ENCODE results near the gene SPINDOC.
"Not testable (repeated sequence)": the region's sequence is repeated elsewhere in the genome, so short reads cannot be mapped to it uniquely, and the experiment has no call there.

SPINDOC gene

GRCh38 chr11:63854696-63855095 is 41.4 kb downstream of the SPINDOC start:
- DNase-seq (ENCODE audit: low read depth in 2 of 2), result no peak

GRCh38 chr11:63855975-63856374 is 42.7 kb downstream of the SPINDOC start:
- DNase-seq (ENCODE audit: low read depth in 2 of 2), result no peak

- no peak for DNase-seq (ENCODE audit: low read depth in 2 of 2)
These were observed 45.6 kb downstream of the SPINDOC start for GRCh38 chr11:63858628-63859550.

- DNase-seq (ENCODE audit: low read depth in 2 of 2), result no peak
These were observed 49.7 kb downstream of the SPINDOC start for GRCh38 chr11:63862923-63863322.

- not testable (repeated sequence) for DNase-seq (ENCODE audit: low read depth in 2 of 2)
These were observed 50.4 kb downstream of the SPINDOC start for GRCh38 chr11:63863620-63864019.

GRCh38 chr11:63866211-63866610 is 53.0 kb downstream of the SPINDOC start:
- DNase-seq (ENCODE audit: low read depth in 2 of 2), result peak; percentile 71

GRCh38 chr11:63867511-63867910 is 54.3 kb downstream of the SPINDOC start:
- no peak for DNase-seq (ENCODE audit: low read depth in 2 of 2)

GRCh38 chr11:63868399-63869064 is 55.3 kb downstream of the SPINDOC start:
- no peak for DNase-seq (ENCODE audit: low read depth in 2 of 2)

- no peak for DNase-seq (ENCODE audit: low read depth in 2 of 2)
These were observed 55.9 kb downstream of the SPINDOC start for GRCh38 chr11:63869171-63869591.

GRCh38 chr11:63869683-63870082 is 56.4 kb downstream of the SPINDOC start:
- DNase-seq (ENCODE audit: low read depth in 2 of 2), result no peak

GRCh38 chr11:63870351-63871140 is 57.3 kb downstream of the SPINDOC start:
- DNase-seq (ENCODE audit: low read depth in 2 of 2), result no peak

- DNase-seq (ENCODE audit: low read depth in 2 of 2), result peak; percentile 19 to 28
These were observed 58.9 kb downstream of the SPINDOC start for GRCh38 chr11:63871962-63872799.

- DNase-seq (ENCODE audit: low read depth in 2 of 2), result no peak
These were observed 59.5 kb downstream of the SPINDOC start for GRCh38 chr11:63872800-63873197.

GRCh38 chr11:63873311-63873710 is 60.1 kb downstream of the SPINDOC start:
- no peak for DNase-seq (ENCODE audit: low read depth in 2 of 2)

- DNase-seq (ENCODE audit: low read depth in 2 of 2), result no peak
These were observed 61.3 kb downstream of the SPINDOC start for GRCh38 chr11:63874511-63874910.

GRCh38 chr11:63875506-63876065 is 62.3 kb downstream of the SPINDOC start:
- no peak for DNase-seq (ENCODE audit: low read depth in 2 of 2)

GRCh38 chr11:63876616-63877015 is 63.4 kb downstream of the SPINDOC start:
- no peak for DNase-seq (ENCODE audit: low read depth in 2 of 2)

Data from stimulated activated CD4-positive, alpha-beta T cell treated with anti-CD3 and anti-CD28 coated beads, Interleukin-15, amount 100 ng/mL, for 48 hours (primary cell).